HG03039 (cell line): ENCODE results near the gene ANKRD13B.
A peak's percentile ranks its signal among the peaks of the same experiment; 100 is the strongest.

Experiments used
- ATAC-seq: cut with Tn5 transposase; IDR thresholded peaks from one replicate; pipeline ENCODE4 v1.9.1; 2021; ENCODE audit warnings: mild to moderate bottlenecking, moderate library complexity; ENCODE audit not compliant: unreplicated experiment

ANKRD13B gene

DNA sequence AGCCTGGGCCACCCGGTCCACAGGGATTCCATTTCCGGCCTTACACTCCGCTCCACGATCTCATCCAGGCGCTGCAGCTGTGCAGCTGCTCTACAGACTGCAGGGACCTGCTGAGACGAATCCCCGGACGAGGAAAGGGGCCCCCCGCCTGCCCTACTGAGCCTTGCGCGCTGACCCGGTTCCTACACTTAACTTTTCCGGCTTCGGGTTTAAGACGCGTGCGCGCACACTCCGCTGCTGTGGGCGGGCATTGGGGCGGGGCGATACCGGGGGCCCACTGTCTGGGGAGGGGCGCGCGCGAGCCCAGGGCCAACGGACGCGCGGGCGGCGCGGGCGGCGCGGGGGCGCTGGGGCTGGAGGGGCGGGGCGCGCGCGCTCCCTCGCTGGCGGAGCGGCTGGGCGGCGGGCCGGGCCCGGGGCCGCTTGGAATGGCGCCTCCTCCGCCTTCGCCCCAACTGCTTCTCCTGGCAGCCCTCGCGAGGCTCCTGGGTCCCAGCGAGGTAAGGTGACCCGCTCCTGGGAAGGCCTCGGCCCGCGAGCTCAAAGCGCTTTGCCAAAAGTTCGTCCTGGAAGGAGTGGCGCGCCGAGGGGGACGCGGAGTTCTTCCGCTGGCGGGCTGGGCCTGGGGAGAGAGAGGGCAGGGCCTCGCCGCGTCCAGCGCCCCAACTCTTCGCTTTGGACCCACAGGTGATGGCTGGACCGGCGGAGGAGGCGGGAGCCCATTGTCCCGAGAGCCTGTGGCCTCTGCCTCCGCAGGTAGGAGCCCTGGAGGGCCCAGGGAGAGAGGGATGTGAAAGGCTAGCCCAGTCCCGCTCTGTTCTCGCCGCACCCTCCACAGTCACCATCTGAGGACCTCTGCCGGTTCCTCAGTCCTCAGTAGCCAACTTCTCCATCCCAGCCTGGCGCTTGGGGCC is 24.3 kb upstream of the ANKRD13B start, which contains the start of gene TP53I13:
TP53I13 (plus strand) TSS at position 371 of the 914 bp plus-strand sequence; CDS start at position 429, 58 bp downstream.
- peak; percentile 35 for ATAC-seq

DNA sequence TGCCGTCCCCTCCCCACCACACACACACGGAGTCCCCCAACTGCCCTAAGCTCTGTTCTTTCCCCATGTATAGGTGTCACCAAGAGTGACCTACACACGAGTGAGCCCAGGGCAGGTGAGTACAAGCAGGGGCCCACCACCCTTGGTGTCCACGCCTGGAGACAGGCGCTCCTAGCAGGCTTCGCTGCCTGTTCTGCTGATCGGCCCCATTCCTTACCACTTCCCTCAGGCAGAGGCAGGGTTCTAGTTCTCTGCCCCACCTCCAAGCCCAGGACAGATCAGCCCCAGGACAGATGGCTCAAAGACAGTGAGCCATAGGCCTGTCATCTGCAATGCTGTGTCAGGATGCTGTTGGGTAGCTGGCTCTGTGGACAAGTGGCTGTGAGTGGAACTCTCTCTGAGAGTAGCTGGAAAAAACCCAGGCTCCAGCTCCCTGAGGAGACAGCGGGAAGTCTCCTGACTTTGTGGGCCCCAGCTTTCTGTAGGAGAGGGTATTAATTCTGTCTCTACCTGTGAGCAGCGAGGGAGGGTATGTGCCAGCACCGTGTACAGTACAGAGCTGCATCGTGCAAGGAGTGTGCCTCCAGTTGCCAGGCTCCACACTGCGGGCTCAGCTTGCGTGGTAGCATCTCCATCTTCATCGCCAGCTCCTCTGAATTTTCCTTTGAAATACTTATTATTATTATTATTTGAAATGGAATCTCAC is 23.5 kb upstream of the ANKRD13B start:
- ATAC-seq: no peak

DNA sequence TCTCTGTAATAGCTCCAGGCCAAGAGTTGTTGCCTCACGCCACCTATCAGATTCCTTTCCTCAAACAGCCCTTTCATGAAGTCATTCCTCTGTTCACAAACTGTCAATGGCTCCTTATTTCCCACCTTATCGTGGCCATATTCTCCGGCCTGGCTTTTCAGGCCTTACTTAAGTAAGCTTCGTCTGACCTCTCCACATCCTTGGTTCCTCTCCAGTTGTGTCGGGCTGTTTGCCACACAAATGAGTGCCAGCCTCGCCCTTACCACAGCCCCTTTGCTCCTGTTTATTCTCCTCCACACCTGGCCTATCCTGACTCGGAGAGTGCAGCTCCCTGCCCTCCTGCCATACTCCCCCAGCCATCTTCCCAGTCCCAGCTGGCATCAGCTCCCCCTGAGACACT is 22.4 kb upstream of the ANKRD13B start:
- ATAC-seq: no peak

DNA sequence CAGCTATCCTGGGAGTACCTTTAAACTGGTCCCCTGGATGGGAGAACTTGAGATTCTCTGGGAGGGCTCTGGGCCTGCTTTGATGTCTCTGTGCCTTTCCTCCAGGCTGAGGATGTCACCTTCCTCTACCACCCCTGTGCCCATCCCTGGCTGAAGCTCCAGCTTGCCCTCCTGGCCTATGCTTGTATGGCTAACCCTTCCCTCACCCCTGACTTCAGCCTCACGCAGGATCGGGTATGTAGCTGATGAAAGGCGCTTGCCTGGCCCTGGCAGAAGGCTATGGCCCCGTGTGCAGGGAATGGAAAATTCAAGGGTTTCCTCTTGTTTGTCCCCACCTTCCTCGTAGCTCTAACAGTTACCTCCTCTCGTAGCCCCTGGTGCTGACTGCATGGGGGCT is 21.4 kb upstream of the ANKRD13B start:
- ATAC-seq: no peak

DNA sequence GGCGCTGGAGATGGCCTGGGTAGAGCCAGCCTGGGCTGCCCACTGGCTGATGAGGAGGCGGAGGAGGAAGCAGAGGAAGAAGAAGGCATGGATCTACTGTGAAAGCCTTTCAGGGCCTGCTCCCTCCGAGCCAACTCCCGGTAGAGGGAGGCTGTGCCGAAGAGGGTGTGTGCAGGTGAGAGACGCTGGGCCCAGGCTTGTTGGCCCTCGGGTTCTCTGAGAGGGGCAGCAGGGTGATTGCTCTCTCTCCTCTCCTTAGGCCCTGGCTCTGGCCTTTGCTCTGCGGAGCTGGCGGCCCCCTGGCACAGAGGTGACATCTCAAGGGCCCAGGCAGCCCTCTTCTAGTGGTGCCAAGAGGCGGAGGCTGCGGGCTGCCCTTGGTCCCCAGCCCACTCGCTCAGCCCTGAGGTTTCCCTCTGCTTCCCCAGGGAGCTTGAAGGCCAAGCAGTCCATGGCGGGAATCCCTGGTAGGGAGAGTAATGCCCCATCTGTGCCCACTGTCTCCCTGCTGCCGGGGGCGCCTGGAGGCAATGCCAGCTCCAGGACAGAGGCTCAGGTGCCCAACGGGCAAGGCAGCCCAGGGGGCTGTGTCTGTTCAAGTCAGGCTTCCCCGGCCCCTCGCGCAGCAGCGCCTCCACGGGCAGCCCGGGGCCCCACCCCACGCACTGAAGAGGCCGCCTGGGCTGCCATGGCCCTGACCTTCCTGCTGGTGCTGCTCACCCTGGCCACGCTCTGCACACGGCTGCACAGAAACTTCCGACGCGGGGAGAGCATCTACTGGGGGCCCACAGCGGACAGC is 20.9 kb upstream of the ANKRD13B start:
- no peak for ATAC-seq

DNA sequence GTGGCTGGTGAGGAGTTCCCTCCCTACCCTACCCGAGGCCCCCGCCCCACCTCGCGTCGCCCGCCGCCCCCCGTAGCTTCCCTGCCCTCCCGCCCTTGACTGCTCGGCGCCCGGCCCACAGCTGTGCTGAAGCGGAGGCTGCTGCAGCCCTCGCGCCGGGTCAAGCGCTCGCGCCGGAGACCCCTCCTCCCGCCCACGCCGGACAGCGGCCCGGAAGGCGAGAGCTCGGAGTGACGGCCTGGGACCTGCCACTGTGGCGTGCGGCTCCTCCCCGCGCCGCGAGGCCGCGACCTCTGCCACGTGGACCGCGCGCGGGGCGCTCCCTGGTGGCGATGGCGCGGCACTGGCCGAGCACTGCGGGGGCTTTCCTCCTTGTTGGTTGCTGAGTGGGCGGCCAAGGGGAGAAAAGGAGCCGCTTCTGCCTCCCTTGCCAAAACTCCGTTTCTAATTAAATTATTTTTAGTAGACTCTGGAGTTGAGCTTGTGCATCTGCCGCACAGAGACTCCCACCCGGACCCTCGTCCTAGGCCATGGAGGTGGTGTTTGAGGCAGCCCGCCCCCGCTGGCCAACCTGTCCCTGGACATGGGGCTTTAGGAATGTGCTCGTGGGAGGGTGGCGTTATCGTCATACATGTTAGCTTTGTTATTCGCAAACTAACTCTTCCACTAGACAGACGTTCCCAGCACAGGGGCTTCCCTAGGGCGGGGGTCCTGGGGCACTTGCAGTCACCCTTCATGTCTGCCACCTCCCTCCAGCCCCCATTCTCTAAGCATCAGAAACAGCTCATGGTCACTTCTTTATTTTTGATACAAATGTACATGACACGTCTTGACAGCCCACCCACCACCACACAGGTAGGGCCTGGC is 20.0 kb upstream of the ANKRD13B start:
- no peak for ATAC-seq

DNA sequence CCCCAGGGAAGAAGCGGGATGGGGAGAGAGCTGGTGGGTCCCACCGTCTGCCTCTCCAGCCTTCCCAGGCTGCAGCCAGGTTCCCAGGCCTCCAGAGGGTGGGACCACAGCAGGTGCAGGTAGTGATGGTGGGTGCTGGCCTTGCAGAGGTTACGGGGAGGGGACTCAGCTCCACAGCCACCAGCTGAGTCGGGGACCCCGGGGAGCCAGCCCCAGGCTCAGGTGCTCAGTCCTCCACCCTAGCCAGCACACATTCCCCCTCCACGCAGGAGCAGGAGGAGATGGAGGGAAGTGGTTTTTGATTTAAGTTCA is 19.4 kb upstream of the ANKRD13B start:
- ATAC-seq: no peak

DNA sequence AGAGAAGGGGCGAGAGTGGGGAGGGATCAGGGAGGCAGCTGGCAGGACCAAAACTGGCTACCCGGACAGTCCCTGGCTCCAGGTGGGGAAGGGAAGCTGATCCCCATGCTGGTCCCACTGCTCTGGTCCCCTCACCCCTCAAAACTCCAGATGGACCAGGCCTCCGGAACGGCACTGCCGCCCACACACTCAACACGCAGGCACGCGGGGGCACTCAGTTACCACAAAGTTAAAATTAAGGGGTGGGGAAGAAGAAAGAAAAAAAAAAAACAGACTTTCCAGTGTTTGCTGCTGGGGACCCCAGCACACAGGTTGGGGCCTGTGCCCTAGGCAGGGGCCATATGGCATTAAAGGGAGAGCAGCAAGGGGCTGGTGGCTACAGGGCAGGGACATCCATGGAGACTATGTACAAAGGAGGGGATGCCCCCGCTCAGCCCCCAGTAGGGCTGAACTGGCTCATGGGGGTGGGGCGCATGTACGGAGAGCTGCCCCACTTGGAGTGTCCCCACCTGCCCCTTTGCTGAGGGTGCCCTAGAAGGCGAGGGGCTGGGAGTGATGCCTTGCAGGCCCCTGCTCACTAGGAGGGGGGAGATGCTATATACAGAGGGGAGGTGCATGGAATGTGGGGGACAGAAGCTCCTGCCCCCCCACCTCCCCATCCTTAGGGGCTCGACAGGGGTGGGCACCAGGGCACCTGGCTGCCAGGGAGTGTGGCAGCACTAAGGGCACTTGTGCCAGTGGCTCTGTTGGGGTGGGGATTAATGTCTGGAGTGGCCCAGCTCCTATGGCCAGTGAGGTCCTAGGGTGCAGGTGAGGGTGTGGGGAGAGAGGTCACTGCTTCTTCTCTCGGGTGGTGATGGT is 18.8 kb upstream of the ANKRD13B start:
- no peak for ATAC-seq

DNA sequence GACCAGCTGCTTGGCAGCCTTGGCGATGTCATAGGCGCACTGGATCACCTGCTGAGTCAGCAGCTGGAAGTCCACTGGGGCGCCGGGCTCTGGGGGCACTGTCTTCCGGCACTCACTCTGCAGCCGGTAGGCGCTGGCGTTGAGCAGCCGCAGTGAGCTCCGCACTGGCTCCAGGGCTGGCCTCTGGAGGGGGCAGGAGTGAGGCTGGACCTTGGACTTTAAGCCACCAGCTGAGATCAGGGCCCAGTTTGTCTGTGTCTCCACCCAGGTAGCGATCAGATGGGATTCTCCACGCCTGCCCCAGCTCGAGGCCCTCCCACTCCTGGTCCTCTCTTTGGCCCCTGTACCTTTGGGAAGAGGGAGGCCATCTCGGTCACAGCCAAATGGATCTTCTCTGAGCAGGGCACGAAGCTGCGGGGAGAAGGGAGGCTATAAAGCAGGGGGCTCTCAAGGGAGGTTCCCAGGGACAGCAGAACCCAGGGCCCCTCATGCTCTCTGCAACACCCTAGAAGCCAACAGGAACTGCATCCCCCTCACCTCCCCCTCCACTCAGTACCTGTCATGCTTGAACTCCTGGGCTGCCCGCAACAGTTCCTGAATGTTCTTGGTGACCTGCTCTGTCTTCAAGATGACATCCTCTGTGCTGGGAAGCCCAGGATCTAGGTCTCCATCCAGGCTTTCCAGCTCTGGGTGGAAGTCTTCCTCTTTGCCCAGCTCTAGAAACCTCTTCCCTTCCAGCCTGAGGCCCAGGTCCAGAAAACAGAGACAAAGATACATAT is 18.0 kb upstream of the ANKRD13B start:
- no peak for ATAC-seq

DNA sequence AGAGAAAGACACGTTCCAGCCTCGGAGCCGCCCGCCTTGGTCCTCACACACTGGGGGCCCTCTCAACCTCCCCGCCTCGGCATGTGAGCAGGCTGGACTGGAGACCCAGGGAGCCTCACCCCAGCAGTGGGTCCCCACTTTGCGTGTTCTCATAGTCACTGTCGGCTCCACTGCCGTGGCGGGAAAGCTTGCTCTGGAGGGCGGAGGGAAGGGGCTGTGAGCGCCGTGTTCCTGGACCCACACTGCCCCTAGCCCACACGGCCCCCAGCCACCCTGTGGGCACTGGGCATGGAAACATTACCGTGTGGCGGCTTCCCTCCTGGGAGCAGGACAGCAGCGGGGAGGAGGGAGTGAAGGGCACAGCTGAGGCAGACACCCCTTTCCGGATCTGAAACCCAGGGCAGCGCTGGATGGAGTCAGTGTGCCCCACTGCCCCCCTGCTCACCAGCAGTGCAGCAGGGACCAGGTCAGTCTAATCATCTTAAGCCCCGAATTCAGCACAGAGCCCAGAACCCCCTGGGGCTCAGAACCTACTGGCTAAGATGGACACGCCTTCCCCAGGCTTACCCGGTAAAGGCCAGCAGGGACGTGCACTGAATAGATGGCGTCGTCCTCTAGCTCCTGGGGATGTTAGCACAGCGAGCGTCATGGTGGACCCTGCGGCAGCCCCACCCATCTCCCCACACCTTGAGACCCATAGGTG is 17.3 kb upstream of the ANKRD13B start:
- no peak for ATAC-seq

DNA sequence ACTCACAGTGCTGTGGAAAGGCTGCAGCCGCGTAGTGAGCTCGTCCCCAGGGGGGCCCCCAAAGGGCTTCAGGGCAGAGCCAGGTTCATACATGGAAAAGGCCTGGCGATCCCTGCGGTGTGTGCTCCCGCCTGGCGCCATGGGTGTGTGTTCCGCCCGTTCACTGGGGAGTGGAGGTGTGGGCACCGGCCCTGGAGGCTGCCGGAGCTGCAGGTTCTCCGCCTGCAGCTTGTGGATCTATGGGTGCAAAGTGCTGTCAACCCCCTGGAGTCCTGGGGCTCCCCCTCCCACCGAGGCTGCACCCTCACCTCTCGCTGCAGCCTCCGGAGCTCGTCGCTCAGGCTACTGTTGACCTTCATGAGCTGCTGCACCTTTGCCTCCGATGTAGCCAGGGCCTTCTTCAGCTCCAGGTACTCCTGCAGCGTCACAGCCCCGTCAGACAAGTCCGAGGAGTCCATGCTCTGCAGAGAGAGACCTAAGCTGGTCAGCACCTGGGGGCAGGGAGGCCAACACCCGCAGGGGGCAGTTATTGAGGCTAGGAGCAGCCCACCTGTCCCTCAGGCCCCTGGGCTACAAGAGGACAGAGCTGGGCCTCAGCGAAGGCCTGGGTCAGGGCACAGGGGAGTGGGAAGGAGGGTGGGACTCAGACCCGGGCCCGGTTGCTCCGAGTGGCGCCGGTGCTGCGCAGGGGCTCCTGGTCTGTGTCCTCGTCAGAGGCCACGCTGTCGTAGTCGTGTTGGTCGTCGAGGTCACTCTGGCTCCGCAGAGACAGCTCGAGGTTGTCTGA is 16.5 kb upstream of the ANKRD13B start:
- ATAC-seq: no peak

DNA sequence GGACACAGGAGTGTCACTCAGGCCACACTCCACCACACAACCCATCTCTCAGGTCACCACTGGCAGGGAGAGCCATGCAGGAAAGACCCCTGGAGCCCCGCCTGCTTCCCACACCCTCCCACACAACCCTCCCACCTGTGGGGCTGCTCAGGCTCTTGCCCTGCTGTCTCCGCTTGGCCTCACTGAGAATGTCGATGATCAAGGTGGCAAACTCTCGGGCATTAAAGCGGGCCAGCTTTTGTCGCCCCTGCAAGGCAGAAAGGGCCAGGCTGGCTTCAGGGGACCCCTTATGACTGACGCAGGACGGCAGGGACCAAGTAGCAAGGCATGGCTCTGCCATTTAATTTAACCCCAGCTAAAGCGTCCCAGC is 15.9 kb upstream of the ANKRD13B start:
- ATAC-seq: no peak

DNA sequence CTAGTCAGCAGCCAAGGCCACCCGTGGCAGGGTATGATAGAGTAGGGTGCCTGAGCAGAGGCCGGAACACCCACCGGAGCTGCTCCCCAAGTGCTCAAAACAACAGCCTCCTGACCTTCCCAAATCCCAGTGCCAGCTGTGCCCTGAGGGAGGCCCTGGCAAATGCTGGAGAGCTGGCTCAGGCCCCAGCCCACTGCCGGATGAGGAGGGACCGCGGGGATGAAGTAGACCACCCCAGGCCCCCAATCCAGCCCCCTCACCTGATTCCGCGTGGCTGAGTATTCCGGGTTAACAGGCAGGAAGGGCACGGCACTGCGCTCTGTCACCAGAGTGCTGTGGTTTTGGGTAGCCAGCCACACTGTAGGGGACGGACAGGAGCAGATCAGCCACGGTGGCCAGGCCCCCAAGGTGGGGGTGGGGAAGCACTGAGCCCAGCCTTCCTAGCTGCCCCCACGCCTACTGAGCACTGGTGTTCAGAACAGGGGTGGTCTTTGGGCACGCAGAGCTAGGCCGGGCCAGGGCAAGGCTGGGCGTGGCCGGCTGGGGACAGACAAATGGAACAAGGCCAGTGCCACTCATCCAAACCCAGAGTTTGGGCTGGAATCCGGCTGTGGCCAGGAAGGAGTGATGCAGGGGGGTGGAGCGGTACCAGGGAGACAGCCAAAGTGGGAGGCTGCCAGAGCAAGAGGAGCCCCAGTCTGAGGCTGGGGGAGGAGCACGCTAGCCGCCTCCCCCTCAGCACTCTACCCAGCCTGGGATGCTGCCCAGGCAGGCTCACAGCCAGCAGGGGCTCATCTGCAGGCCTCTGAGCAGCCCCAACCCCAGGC is 15.3 kb upstream of the ANKRD13B start:
- ATAC-seq: no peak

DNA sequence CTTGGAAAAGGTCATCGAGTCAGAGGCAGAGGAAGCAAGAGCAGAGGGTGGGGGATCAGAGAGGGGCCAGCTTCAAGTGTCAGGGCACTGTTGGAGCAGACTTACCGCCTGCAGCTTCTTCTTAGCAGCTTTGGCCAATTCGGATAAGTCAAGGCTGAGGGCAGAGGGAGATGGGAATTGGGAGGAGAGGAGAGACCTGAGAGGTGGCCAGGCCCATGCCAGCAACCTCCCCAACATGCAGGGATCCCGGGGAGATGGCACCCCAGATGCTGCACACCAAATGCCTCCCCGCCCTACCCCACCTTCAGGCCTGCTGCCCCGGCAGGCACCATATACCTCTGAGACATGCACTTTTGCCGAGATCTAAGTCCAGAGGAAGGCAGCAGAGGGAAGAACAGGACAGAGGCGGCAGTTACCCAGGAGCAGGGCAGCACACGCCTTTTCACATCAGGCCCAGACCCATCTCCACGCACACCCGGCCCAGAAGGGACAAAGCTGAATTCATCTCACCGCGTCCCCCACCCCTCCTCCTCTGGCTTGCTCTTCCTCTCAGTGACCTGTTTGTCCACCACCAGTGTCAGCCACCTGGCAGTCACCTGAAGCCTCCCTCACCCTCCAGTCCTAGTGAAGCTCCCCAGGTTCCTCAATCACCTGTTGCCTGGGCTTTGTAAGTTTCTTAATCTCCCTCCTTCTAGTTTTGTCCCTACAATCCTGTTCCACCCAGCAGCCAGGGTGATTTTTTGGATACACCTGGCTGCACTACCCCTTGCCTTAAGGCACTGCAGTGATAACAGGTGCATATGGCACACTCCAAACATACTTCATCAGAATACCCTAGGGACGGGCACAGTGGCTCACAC is 14.1 kb upstream of the ANKRD13B start:
- no peak for ATAC-seq

DNA sequence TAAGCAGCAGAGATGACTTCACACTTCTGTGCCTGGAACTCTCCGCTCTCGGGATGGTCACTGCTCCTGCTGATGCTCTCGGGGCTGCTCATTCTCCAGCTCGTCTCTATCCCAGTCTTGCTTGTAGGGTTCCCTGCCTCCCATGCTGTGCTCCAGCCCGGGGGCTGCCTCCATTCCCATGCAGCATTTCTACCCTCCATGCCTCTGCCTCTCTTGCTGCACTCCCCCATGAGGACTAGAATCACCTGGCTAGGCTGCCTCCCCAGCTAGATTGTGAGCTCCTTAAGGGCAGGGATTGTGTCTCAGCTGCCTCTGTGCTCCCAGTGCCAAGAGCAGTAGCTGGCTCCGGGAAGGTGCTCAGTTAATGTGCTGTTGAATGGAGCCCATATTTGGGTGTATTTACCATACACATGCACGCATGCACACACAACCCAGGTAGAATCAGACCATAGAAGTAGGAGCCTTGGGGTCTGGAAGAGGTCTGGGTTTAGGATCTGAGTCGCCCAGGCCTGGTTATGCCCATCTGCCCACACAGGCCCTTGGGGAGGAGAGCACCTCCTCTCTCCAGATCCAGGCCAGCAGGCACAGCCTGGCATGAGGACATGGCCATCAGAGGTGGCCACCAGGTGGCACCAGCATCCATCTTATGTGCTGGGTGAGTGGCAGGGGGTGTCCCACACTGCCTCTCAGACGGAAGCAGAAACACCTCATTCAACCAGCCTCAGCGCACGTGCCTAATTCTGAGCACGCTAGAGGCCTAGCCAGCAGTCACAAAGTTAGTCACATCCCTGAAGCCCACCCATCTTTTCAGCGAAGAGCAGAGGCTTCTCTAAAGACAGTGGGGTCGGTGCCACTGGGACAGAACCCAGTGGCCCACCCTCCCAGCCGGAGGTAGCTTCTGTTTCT is 12.8 kb upstream of the ANKRD13B start:
- peak; percentile 65 for ATAC-seq
